Liver (tissue), 3 donors: ENCODE data around the gene DNA2.

Experiments
- ATF3 ChIP-seq: IDR thresholded peaks from 2 replicates; pipeline ENCODE4 v1.6.1; 2016; ENCODE audit warnings: antibody characterized with exemption
- CTCF ChIP-seq: fragments of 150-350 bp; IDR thresholded peaks from 2 replicates; pipeline ENCODE4 v1.5.1; 2017; ENCODE audit warnings: improper control_type of control experiment, low read depth, low read length; ENCODE audit not compliant: missing input control
- EGR1 ChIP-seq, 2 donors: IDR thresholded peaks; 2 replicates each; pipeline ENCODE4 v1.6.1; 2016 to 2018; ENCODE audit warnings: antibody characterized with exemption in 2 of 2, low read depth in 2 of 2
- GABPA ChIP-seq, 2 donors: IDR thresholded peaks in 1 of 2; conservative IDR thresholded peaks in 1 of 2; 2 replicates each; pipeline ENCODE4 v1.6.1; 2016; ENCODE audit warnings: antibody characterized with exemption in 2 of 2, mild to moderate bottlenecking in 1 of 2, moderate library complexity in 1 of 2
- MAX ChIP-seq: IDR thresholded peaks from 2 replicates; pipeline ENCODE4 v1.6.1; 2016; ENCODE audit warnings: antibody characterized with exemption
- RAD21 ChIP-seq, 2 donors: IDR thresholded peaks; 2 replicates each; pipeline ENCODE4 v1.6.1; 2016; ENCODE audit warnings: antibody characterized with exemption in 2 of 2, mild to moderate bottlenecking in 2 of 2
- donor health status: healthy.
- donor health status: healthy.

- TF ChIP-seq CTCF (no peak), RAD21 (IDR thresholded peaks at IDR 0.05) (no peak), MAX (no peak), ATF3 (no peak), EGR1 (IDR thresholded peaks at IDR 0.05; ENCODE audit: low read depth in 2 of 2) (no peak), GABPA (IDR thresholded peaks at IDR 0.05 in 1 of 2, conservative IDR thresholded peaks at IDR 0.05 in 1 of 2) (no peak)
These were observed 649 bp downstream of the DNA2 start for GRCh38 chr10:68471063-68471585.
